Body of pancreas (tissue), 4 donors: ENCODE data around the gene CYSRT1. TPM values are rescaled to one million over a fixed set of nuclear protein-coding genes. Genes with fewer than 3 reads are reported as not detected.

Experiments used
- ATAC-seq: fragments of 150-250 bp; one replicate; pipeline ENCODE4 v1.9.1; 2016
- DNase-seq, 4 donors: peaks; one replicate each; pipeline ENCODE4 v3.0.0-alpha.2; 2019
- H3K27ac ChIP-seq, 4 donors: fragments of 200-600 bp; sonication (generic); 1 replicate in 3 of 4; 2 replicates in 1 of 4; pipeline versions ENCODE4 v1.5.1 to v1.6.1; 2016 to 2019; ENCODE audit warnings: mild to moderate bottlenecking in 1 of 4, mixed read lengths in 1 of 4, moderate library complexity in 1 of 4
- H3K27me3 ChIP-seq, 2 donors: fragments of 200-600 bp; sonication (generic); one replicate each; pipeline ENCODE4 v1.6.0; 2016; ENCODE audit warnings: mild to moderate bottlenecking in 1 of 2
- H3K36me3 ChIP-seq, 2 donors: fragments of 200-600 bp; sonication (generic); replicated peaks in 1 of 2; 2 replicates each; pipeline ENCODE4 v1.5.1; 2016; ENCODE audit warnings: low read depth in 2 of 2; ENCODE audit not compliant: insufficient read depth in 1 of 2
- H3K4me1 ChIP-seq: fragments of 200-600 bp; sonication (generic); one replicate; pipeline ENCODE4 v1.6.0; 2016
- H3K4me3 ChIP-seq, 2 donors: fragments of 200-600 bp; sonication (generic); 1 replicate in 1 of 2; 2 replicates in 1 of 2; pipeline ENCODE4 v1.5.1; 2016 to 2019
- H3K9me3 ChIP-seq, 3 donors: fragments of 200-600 bp; sonication (generic); 1 replicate in 2 of 3; 2 replicates in 1 of 3; pipeline ENCODE4 v1.5.1; 2016
- CTCF ChIP-seq, 7 experiments: fragments of 450-650 bp in 4 of 7; fragments of 200-600 bp in 3 of 7; sonication (generic) in 3 of 7; IDR thresholded peaks; one replicate each; pipeline ENCODE4 v1.5.1; 2016 to 2019; ENCODE audit warnings: antibody characterized with exemption in 7 of 7
- POLR2A ChIP-seq, 3 donors: fragments of 450-650 bp; IDR thresholded peaks; one replicate each; pipeline ENCODE4 v1.6.1; 2016; ENCODE audit warnings: antibody characterized with exemption in 3 of 3, mild to moderate bottlenecking in 2 of 3
- WGBS, 2 donors: methylation state at CpG; one replicate each; pipeline ENCODE4 v1.1.5; 2017; 5-methylcytosine and 5-hydroxymethylcytosine counted together
- intact Hi-C: fragments of 100-400 bp; cut with DNase I; formaldehyde crosslinking; loops from one replicate; pipeline ENCODE4 v1.15.1; 2023
- total RNA-seq, 2 donors: library from RNA; depleted of rRNA; stranded (reverse); fragments of >200 nt; gene quantifications; one replicate each; pipeline ENCODE4 v1.1.0, GENCODE V29; 2016

CYSRT1 gene
- total RNA-seq, 2 donors from 2014 or later, result not detected

GRCh38 chr9:137247916-137248175 is 22.9 kb downstream of the CYSRT1 start:
- WGBS, 2 donors, result 91 to 94% methylated on average over 6 of the region's 6 CpGs
- no peak overlapping the region for H3K27ac ChIP-seq
- peaks cover 38% of the 10 kb centered on the region for H3K4me1 ChIP-seq
- H3K27me3 ChIP-seq, result no peaks in the 10 kb centered on the region
- intact Hi-C loops, result no loop called here
- DNase-seq (no peak), ATAC-seq (no peak)
- no peaks in the 10 kb centered on the region for H3K9me3 ChIP-seq
- no peaks in the 10 kb centered on the region for H3K36me3 ChIP-seq
- H3K4me3 ChIP-seq, result no peak overlapping the region
- TF ChIP-seq CTCF (IDR thresholded peaks at IDR 0.05) (no peak), POLR2A (IDR thresholded peaks at IDR 0.05) (no peak)

GRCh38 chr9:137250329-137251193 is 25.6 kb downstream of the CYSRT1 start:
- intact Hi-C loops, result no loop called here
- H3K4me3 ChIP-seq, result no peak overlapping the region
- H3K27ac ChIP-seq, result peak overlapping the region in 2 of 4 donors; percentile 18 to 45
- 54 to 63% methylated on average over 7 to 16 of the region's 18 CpGs for WGBS, 2 donors
- H3K9me3 ChIP-seq, result no peaks in the 10 kb centered on the region
- peaks cover 37% of the 10 kb centered on the region for H3K4me1 ChIP-seq
- H3K36me3 ChIP-seq, result no peaks in the 10 kb centered on the region
- TF ChIP-seq POLR2A (IDR thresholded peaks at IDR 0.05) (no peak), CTCF (IDR thresholded peaks at IDR 0.05) (no peak)
- ATAC-seq, result no peak
- DNase-seq, result peak in 2 of 4 donors; percentile 47 to 54
- H3K27me3 ChIP-seq, result no peaks in the 10 kb centered on the region

DNA sequence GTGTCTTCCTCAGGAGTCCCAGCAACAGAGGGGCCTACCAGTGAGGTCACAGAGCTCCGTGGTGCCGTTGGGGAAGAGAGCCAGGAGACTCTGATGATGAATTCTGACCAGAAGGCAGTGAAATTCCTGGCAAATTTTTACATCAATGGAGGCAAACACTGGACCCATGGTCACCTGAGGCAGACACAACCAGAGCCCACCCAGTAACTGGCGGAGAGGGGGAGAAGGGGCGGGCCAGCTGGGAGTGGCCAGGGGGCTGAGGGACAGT is 26.2 kb downstream of the CYSRT1 start, which contains the start of gene STPG3:
TSS of gene STPG3 (plus strand) at position 93 of the 268 bp plus-strand sequence. CDS start at position 94, 1 bp downstream.
- no peak for ATAC-seq
- no peak for DNase-seq
- 74 to 83% methylated on average over 4 of the region's 4 CpGs for WGBS, 2 donors
- Histone ChIP-seq H3K36me3 (no peaks in the 10 kb centered on the region), H3K27me3 (no peaks in the 10 kb centered on the region), H3K27ac (peak within 1 kb of the TSS in 2 of 4 donors; percentile 18 to 45), H3K4me1 (peaks cover 41% of the 10 kb centered on the region), H3K9me3 (no peaks in the 10 kb centered on the region), H3K4me3 (no peak within 1 kb of the TSS)
- intact Hi-C loops, result no loop called here
- TF ChIP-seq POLR2A (IDR thresholded peaks at IDR 0.05), result no peak

DNA sequence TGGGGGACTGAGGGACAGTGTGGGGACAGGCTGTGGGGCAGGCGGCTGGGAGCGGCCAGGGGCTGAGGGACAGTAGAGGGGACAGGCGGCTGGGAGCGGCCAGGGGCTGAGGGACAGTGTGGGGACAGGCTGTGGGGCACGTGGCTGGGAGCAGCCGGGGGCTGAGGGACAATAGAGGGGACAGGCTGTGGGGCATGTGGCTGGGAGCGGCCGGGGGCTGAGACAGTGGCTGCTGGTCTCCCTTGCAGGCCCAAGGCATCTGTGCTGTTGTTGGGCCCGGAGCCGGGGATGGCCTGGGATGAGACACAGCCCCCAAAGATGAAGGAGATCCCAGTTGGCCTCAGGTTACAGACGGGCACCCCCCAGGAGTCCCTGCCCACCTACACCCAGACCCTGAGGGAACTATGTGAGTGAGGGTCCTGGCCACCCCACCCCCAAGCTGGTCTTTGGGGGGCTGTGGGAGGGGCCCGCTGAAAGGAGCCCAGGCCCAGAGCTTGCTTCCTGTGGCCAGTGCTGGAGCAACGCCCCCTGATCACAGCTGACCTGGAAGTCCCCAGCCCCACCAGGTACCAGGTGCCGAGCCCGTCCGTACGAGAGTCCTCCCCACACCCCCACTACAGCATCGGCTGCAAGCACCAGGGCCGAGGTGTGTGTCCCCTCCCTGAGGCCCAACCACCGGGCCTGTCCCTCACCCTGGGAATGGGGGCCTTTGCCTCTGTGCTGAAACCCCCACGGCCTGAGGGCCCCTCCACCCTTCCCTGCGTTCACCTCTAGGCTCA is 26.7 kb downstream of the CYSRT1 start:
- Histone ChIP-seq H3K27me3 (no peaks in the 10 kb centered on the region), H3K27ac (no peak overlapping the region), H3K36me3 (no peaks in the 10 kb centered on the region), H3K4me1 (peaks cover 46% of the 10 kb centered on the region), H3K4me3 (no peak overlapping the region), H3K9me3 (no peaks in the 10 kb centered on the region)
- TF ChIP-seq POLR2A (IDR thresholded peaks at IDR 0.05) (no peak), CTCF (IDR thresholded peaks at IDR 0.05) (no peak)
- ATAC-seq (no peak), DNase-seq (no peak)
- intact Hi-C loops, result no loop called here
- WGBS, 2 donors, result 88 to 92% methylated on average over 10 to 22 of the region's 22 CpGs

DNA sequence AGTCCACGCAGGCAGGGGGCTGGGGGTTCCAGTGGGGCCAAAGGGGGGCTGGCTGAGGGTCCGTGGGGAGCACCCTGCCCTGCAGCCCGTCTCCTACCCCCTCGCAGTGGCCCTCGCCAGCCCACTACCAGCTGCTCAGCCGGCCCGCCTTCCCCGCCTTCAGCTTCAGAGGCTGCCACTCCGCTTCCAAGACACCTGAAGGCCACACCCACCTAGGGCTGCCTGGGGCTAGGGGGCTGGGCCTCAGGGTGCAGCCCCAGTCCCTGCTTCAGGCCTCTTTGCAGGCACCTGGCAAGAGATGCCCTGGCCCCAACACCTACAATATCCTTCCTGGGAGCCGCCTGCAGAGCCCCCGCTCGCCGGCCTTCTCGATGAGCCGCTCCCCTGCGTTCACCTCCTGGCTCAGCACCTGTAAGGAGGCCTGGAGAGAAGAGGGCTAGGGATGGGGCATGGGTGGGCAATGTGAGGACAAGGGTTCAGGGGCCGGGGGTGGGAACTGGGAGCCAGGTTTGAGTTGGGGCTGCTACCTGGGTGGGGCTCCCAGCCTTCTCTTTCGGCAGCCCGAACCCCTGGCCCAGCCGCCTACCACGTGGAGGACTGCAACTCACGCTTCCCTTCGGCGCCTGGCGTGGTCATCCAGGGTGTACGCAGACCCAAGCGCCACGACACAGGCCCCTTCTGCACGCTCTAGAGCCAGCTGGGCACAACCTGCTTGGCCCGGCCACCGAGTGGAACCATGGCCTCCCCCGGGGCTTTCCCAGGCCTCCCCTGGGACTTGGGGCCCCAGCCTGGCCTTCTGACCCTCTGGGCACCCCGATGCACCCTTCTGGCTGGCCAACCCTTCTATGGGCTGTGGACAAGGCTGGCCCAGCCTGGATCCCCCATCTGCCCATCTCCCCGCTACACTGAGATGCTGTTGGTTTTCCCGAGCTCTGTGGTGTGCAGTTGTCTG is 27.9 kb downstream of the CYSRT1 start:
- H3K27me3 ChIP-seq, result no peaks in the 10 kb centered on the region
- intact Hi-C loops, result no loop called here
- peak overlapping the region in 2 of 4 donors; percentile 81 to 84 for H3K27ac ChIP-seq
- H3K4me1 ChIP-seq, result peaks cover 50% of the 10 kb centered on the region
- no peaks in the 10 kb centered on the region for H3K9me3 ChIP-seq
- H3K4me3 ChIP-seq, result no peak overlapping the region
- no peak for TF ChIP-seq POLR2A (IDR thresholded peaks at IDR 0.05)
- TF ChIP-seq CTCF (IDR thresholded peaks at IDR 0.05), result no peak
- H3K36me3 ChIP-seq, result no peaks in the 10 kb centered on the region
- ATAC-seq (no peak), DNase-seq (no peak)
- 83 to 91% methylated on average over 15 to 33 of the region's 35 CpGs for WGBS, 2 donors
